ENCODE data around the gene FLT4. TPM values are rescaled to one million over a fixed set of nuclear protein-coding genes. Genes with fewer than 3 reads are reported as not detected.

FLT4 gene
- polyA plus RNA-seq, 3 donors, result 24.1 to 34.2 (median 34.1) TPM

DNA sequence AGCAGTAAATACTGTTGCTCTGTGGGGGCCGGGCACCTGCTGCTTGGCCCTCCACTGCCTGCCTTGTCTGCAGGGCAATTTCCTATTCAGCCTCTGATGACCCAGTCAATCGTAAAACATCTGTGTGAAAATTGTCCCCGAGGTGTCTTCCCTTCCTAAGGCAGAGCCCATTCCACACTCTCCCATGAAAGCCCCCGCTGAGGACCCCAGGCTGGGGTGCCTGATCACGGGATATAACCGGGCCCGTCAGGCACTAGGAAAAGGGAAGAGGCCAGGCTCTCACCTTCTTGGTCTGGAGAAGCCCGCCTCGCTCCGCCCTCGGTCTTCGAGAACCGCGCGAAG is 30.9 kb downstream of the FLT4 start:
- no peak for DNase-seq (ENCODE audit: extremely low read depth in 1 of 11, low read depth in 9 of 11, low spot score in 4 of 11)

GRCh38 chr5:180613814-180614188 is 35.6 kb downstream of the FLT4 start:
- no peak for DNase-seq (ENCODE audit: extremely low read depth in 1 of 11, low read depth in 9 of 11, low spot score in 4 of 11)

DNA sequence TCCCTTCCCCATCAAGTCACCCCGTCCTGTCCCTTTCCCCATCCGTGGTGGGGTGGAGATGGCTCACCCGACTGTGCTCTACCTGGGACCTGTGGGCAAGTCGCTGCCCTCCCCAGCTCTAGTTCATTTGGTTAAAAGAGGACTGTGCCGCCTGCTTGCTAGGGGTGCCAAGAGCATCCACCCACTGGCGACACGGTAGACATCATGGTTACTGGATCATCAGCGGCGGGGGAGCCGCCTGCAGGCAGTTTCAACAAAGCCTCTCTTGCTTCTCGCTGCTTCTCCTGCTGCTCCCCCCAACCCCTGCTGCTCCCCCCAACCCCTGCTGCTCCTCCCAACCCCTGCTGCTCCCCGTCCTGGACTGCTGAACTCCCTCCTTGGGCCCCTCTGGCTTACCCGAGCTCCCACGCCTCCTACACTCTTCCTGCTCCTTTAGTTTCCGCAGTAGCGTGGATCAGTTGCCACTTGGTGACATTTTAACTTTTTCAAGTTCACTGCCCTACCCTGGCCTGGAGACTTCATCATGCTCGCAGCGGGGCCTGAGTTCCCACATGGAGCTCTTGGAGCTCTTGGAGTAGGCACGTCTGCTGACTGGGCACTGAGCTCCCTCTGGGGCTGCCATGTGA is 36.1 kb downstream of the FLT4 start:
- peak in 6 of 11 donors; percentile 26 to 65 (median 50) for DNase-seq (ENCODE audit: extremely low read depth in 1 of 11, low read depth in 9 of 11, low spot score in 4 of 11)

- no peak for DNase-seq (ENCODE audit: extremely low read depth in 1 of 11, low read depth in 9 of 11, low spot score in 4 of 11)
Observed at GRCh38 chr5:180612683-180613082, 36.7 kb downstream of the FLT4 start.

- no peak for DNase-seq (ENCODE audit: extremely low read depth in 1 of 11, low read depth in 9 of 11, low spot score in 4 of 11)
Observed at GRCh38 chr5:180611140-180611850, 38.1 kb downstream of the FLT4 start.

GRCh38 chr5:180609817-180610550 is 39.4 kb downstream of the FLT4 start:
- no peak for DNase-seq (ENCODE audit: extremely low read depth in 1 of 11, low read depth in 9 of 11, low spot score in 4 of 11)

DNA sequence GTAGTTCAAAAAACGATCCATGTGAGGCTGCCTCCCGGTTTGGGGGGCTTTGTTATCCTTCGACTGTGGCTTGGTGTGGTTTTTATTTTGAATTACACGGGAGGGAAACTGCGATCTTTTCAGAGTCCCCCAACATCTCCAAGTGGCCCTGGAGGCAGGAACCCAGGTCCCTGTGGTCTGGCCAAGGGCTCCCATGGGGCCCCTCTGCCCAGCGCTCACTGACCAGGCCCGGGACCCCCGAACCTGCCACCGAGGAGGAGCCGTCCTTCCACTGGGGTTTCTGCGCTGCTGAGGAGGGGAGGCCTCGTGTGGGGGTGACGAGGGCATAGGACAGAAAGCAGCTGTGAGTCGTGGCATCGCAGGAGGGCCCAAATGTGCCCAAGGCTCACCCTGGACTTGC is 40.0 kb downstream of the FLT4 start:
- DNase-seq (ENCODE audit: extremely low read depth in 1 of 11, low read depth in 9 of 11, low spot score in 4 of 11), result no peak

DNA sequence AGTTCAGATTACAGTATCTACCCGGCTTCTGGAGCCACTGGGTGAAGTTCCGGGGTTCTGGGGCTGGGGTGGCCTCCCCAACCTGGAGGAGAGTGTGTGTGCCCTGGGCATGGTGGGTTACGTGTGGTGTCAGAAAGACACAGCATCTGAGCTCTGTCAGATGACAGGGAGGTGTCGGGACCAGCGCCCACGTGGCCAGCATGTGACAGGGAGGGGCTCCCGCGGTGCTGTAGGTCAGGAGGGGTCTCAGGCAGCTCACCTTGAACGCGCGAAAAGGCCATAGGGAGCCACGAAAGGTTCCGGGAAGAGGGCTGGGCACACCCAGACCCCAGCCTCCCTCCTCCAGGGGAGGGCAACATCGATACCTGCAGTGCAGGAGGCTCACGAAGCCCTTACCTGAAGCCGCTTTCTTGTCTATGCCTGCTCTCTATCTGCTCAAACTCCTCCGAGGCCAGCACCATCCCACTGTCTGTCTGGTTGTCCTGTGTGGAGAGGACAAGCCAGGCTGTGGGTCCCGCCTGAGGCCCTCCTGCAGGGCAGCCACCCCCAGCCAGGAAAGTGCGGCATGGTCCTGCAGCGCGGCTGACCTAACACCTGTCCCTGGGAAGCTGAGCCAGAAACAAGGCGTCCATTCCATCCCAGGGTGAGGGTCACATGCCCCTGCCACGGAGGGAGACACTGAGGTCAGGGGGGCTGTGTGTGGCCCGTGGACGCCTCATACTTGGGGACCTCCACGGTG is 40.7 kb downstream of the FLT4 start:
- DNase-seq (ENCODE audit: extremely low read depth in 1 of 11, low read depth in 9 of 11, low spot score in 4 of 11), result no peak

GRCh38 chr5:180607861-180608571 is 41.4 kb downstream of the FLT4 start:
- DNase-seq (ENCODE audit: extremely low read depth in 1 of 11, low read depth in 9 of 11, low spot score in 4 of 11), result no peak

GRCh38 chr5:180606215-180606785 is 43.1 kb downstream of the FLT4 start:
- DNase-seq (ENCODE audit: extremely low read depth in 1 of 11, low read depth in 9 of 11, low spot score in 4 of 11), result no peak

- DNase-seq (ENCODE audit: extremely low read depth in 1 of 11, low read depth in 9 of 11, low spot score in 4 of 11), result no peak
Observed at GRCh38 chr5:180605554-180606214, 43.7 kb downstream of the FLT4 start.

GRCh38 chr5:180604271-180604670 is 45.1 kb downstream of the FLT4 start:
- no peak for DNase-seq (ENCODE audit: extremely low read depth in 1 of 11, low read depth in 9 of 11, low spot score in 4 of 11)

- no peak for DNase-seq (ENCODE audit: extremely low read depth in 1 of 11, low read depth in 9 of 11, low spot score in 4 of 11)
Observed at GRCh38 chr5:180603076-180603594, 46.3 kb downstream of the FLT4 start.

GRCh38 chr5:180602481-180603075 is 46.8 kb downstream of the FLT4 start:
- no peak for DNase-seq (ENCODE audit: extremely low read depth in 1 of 11, low read depth in 9 of 11, low spot score in 4 of 11)

DNA sequence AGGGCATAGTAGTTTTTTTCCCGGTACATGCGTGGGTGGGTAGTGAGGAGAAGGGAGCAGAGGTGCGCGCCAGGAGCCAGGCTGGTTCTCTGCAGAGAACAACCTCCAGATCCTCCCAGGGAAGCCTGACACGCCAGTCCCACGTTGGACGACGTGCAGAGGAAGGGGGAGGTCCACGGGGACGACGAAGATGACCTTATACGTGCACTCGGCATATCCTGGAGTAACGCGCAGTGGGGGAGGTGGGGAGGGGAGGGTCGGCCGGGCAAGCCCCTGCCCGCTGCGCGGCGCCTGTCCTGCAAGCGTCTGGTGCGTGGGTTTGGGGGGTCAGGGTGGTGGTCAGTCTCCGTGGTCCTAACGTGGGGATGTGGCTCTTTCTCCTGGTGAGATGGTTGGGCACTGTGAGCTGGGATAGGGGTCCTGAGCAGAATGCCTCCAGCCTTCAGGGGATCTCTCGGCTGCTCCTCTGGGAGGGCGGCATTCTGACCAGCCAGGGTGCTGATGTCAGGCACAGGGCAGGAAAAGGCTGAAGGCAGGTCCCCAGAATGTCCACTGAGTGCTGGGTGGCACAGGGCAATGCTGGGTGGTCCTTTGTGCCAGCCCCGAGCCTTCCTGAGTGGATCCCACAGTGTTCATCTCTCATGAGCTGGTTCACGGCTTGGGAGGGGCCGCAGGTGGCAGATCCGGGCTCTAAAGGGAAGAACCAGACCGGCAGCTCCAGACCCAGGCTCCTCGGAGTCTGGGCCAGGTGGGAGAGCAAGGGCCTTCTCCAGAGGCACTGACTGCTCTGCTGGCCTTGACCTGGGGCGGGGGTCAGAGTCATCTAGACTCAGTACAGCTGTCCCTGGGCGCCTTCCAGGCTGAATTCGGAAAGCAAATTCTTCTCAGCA is 47.6 kb downstream of the FLT4 start:
- no peak for DNase-seq (ENCODE audit: extremely low read depth in 1 of 11, low read depth in 9 of 11, low spot score in 4 of 11)

- no peak for DNase-seq (ENCODE audit: extremely low read depth in 1 of 11, low read depth in 9 of 11, low spot score in 4 of 11)
Observed at GRCh38 chr5:180600554-180601041, 48.8 kb downstream of the FLT4 start.

All from renal cortex interstitium (tissue), 11 donors.